Measurements from ENCODE around the gene ZNF750.

ZNF750 gene

GRCh38 chr17:82817947-82818346, 21.9 kb downstream of the ZNF750 start:
- no peak overlapping the region for H3K27ac ChIP-seq (ENCODE audit: low read length)
- no peaks in the 10 kb centered on the region for H3K27me3 ChIP-seq (ENCODE audit: control insufficient read depth in 1 of 2, insufficient read depth in 2 of 2, low read length in 2 of 2)
- no peaks in the 10 kb centered on the region for H3K4me1 ChIP-seq (ENCODE audit: control insufficient read depth, insufficient read depth, low read length)
- H3K9ac ChIP-seq (ENCODE audit: low read length in 2 of 2) = no peak overlapping the region
- H3K9me3 ChIP-seq (ENCODE audit: control insufficient read depth in 2 of 2, low read length in 2 of 2) = peaks cover 2 to 11% of the 10 kb centered on the region in 2 donors
- H3K4me3 ChIP-seq (ENCODE audit: low read length in 2 of 2) = no peak overlapping the region
- H3K36me3 ChIP-seq (ENCODE audit: control insufficient read depth in 2 of 2, insufficient read depth in 2 of 2, low read length in 2 of 2) = peaks cover 20 to 25% of the 10 kb centered on the region in 2 donors

GRCh38 chr17:82816358-82816757, 23.5 kb downstream of the ZNF750 start:
- no peaks in the 10 kb centered on the region for H3K27me3 ChIP-seq (ENCODE audit: control insufficient read depth in 1 of 2, insufficient read depth in 2 of 2, low read length in 2 of 2)
- no peaks in the 10 kb centered on the region for H3K4me1 ChIP-seq (ENCODE audit: control insufficient read depth, insufficient read depth, low read length)
- H3K9me3 ChIP-seq (ENCODE audit: control insufficient read depth in 2 of 2, low read length in 2 of 2) = peaks cover 2 to 11% of the 10 kb centered on the region in 2 donors
- peaks cover 20 to 30% of the 10 kb centered on the region in 2 donors for H3K36me3 ChIP-seq (ENCODE audit: control insufficient read depth in 2 of 2, insufficient read depth in 2 of 2, low read length in 2 of 2)
- no peak overlapping the region for H3K27ac ChIP-seq (ENCODE audit: low read length)
- no peak overlapping the region for H3K9ac ChIP-seq (ENCODE audit: low read length in 2 of 2)
- H3K4me3 ChIP-seq (ENCODE audit: low read length in 2 of 2) = no peak overlapping the region

GRCh38 chr17:82815790-82816305, 24.0 kb downstream of the ZNF750 start:
- peaks cover 2% of the 10 kb centered on the region for H3K4me1 ChIP-seq (ENCODE audit: control insufficient read depth, insufficient read depth, low read length)
- H3K36me3 ChIP-seq (ENCODE audit: control insufficient read depth in 2 of 2, insufficient read depth in 2 of 2, low read length in 2 of 2) = peaks cover 21 to 31% of the 10 kb centered on the region in 2 donors
- H3K4me3 ChIP-seq (ENCODE audit: low read length in 2 of 2) = no peak overlapping the region
- no peak overlapping the region for H3K9ac ChIP-seq (ENCODE audit: low read length in 2 of 2)
- H3K27me3 ChIP-seq (ENCODE audit: control insufficient read depth in 1 of 2, insufficient read depth in 2 of 2, low read length in 2 of 2) = no peaks in the 10 kb centered on the region
- peaks cover 2 to 11% of the 10 kb centered on the region in 2 donors for H3K9me3 ChIP-seq (ENCODE audit: control insufficient read depth in 2 of 2, low read length in 2 of 2)
- no peak overlapping the region for H3K27ac ChIP-seq (ENCODE audit: low read length)

GRCh38 chr17:82815354-82815753, 24.5 kb downstream of the ZNF750 start:
- H3K4me3 ChIP-seq (ENCODE audit: low read length in 2 of 2) = no peak overlapping the region

GRCh38 chr17:82814834-82815233, 25.0 kb downstream of the ZNF750 start:
- H3K36me3 ChIP-seq (ENCODE audit: control insufficient read depth in 2 of 2, insufficient read depth in 2 of 2, low read length in 2 of 2) = peaks cover 19 to 31% of the 10 kb centered on the region in 2 donors
- peaks cover 2% of the 10 kb centered on the region for H3K4me1 ChIP-seq (ENCODE audit: control insufficient read depth, insufficient read depth, low read length)
- H3K9ac ChIP-seq (ENCODE audit: low read length in 2 of 2) = no peak overlapping the region
- peaks cover 0 to 6% of the 10 kb centered on the region in 2 donors for H3K9me3 ChIP-seq (ENCODE audit: control insufficient read depth in 2 of 2, low read length in 2 of 2)
- no peak overlapping the region for H3K4me3 ChIP-seq (ENCODE audit: low read length in 2 of 2)
- no peak overlapping the region for H3K27ac ChIP-seq (ENCODE audit: low read length)
- no peaks in the 10 kb centered on the region for H3K27me3 ChIP-seq (ENCODE audit: control insufficient read depth in 1 of 2, insufficient read depth in 2 of 2, low read length in 2 of 2)

More at GRCh38 chr17:82815354-82815753, 24.5 kb downstream of the ZNF750 start:
- Histone ChIP-seq H3K9me3 (ENCODE audit: control insufficient read depth in 2 of 2, low read length in 2 of 2) (peaks cover 0 to 8% of the 10 kb centered on the region in 2 donors), H3K27ac (ENCODE audit: low read length) (no peak overlapping the region), H3K9ac (ENCODE audit: low read length in 2 of 2) (no peak overlapping the region), H3K27me3 (ENCODE audit: control insufficient read depth in 1 of 2, insufficient read depth in 2 of 2, low read length in 2 of 2) (no peaks in the 10 kb centered on the region), H3K4me1 (ENCODE audit: control insufficient read depth, insufficient read depth, low read length) (peaks cover 2% of the 10 kb centered on the region), H3K36me3 (ENCODE audit: control insufficient read depth in 2 of 2, insufficient read depth in 2 of 2, low read length in 2 of 2) (peaks cover 22 to 31% of the 10 kb centered on the region in 2 donors)

- Histone ChIP-seq H3K36me3 (ENCODE audit: control insufficient read depth in 2 of 2, insufficient read depth in 2 of 2, low read length in 2 of 2) (peaks cover 22 to 26% of the 10 kb centered on the region in 2 donors), H3K9me3 (ENCODE audit: control insufficient read depth in 2 of 2, low read length in 2 of 2) (no peaks in the 10 kb centered on the region), H3K27me3 (ENCODE audit: control insufficient read depth in 1 of 2, insufficient read depth in 2 of 2, low read length in 2 of 2) (no peaks in the 10 kb centered on the region), H3K4me1 (ENCODE audit: control insufficient read depth, insufficient read depth, low read length) (peaks cover 8% of the 10 kb centered on the region), H3K27ac (ENCODE audit: low read length) (no peak overlapping the region), H3K4me3 (ENCODE audit: low read length in 2 of 2) (no peak overlapping the region), H3K9ac (ENCODE audit: low read length in 2 of 2) (no peak overlapping the region)
These were observed 26.3 kb downstream of the ZNF750 start for GRCh38 chr17:82813299-82814051.

GRCh38 chr17:82812601-82813000, 27.2 kb downstream of the ZNF750 start:
- Histone ChIP-seq H3K9me3 (ENCODE audit: control insufficient read depth in 2 of 2, low read length in 2 of 2) (no peaks in the 10 kb centered on the region), H3K27me3 (ENCODE audit: control insufficient read depth in 1 of 2, insufficient read depth in 2 of 2, low read length in 2 of 2) (no peaks in the 10 kb centered on the region), H3K36me3 (ENCODE audit: control insufficient read depth in 2 of 2, insufficient read depth in 2 of 2, low read length in 2 of 2) (peaks cover 16 to 26% of the 10 kb centered on the region in 2 donors), H3K4me1 (ENCODE audit: control insufficient read depth, insufficient read depth, low read length) (peaks cover 10% of the 10 kb centered on the region), H3K9ac (ENCODE audit: low read length in 2 of 2) (no peak overlapping the region), H3K4me3 (ENCODE audit: low read length in 2 of 2) (no peak overlapping the region), H3K27ac (ENCODE audit: low read length) (no peak overlapping the region)

GRCh38 chr17:82812058-82812457, 27.8 kb downstream of the ZNF750 start:
- Histone ChIP-seq H3K27me3 (ENCODE audit: control insufficient read depth in 1 of 2, insufficient read depth in 2 of 2, low read length in 2 of 2) (no peaks in the 10 kb centered on the region), H3K9ac (ENCODE audit: low read length in 2 of 2) (no peak overlapping the region), H3K36me3 (ENCODE audit: control insufficient read depth in 2 of 2, insufficient read depth in 2 of 2, low read length in 2 of 2) (peaks cover 19 to 28% of the 10 kb centered on the region in 2 donors), H3K4me1 (ENCODE audit: control insufficient read depth, insufficient read depth, low read length) (peaks cover 12% of the 10 kb centered on the region), H3K9me3 (ENCODE audit: control insufficient read depth in 2 of 2, low read length in 2 of 2) (no peaks in the 10 kb centered on the region), H3K4me3 (ENCODE audit: low read length in 2 of 2) (no peak overlapping the region), H3K27ac (ENCODE audit: low read length) (no peak overlapping the region)

GRCh38 chr17:82810644-82811430, 29.0 kb downstream of the ZNF750 start:
- Histone ChIP-seq H3K36me3 (ENCODE audit: control insufficient read depth in 2 of 2, insufficient read depth in 2 of 2, low read length in 2 of 2) (peaks cover 14 to 29% of the 10 kb centered on the region in 2 donors), H3K27me3 (ENCODE audit: control insufficient read depth in 1 of 2, insufficient read depth in 2 of 2, low read length in 2 of 2) (no peaks in the 10 kb centered on the region), H3K27ac (ENCODE audit: low read length) (no peak overlapping the region), H3K9me3 (ENCODE audit: control insufficient read depth in 2 of 2, low read length in 2 of 2) (no peaks in the 10 kb centered on the region), H3K9ac (ENCODE audit: low read length in 2 of 2) (no peak overlapping the region), H3K4me3 (ENCODE audit: low read length in 2 of 2) (no peak overlapping the region), H3K4me1 (ENCODE audit: control insufficient read depth, insufficient read depth, low read length) (peaks cover 12% of the 10 kb centered on the region)

- H3K27ac ChIP-seq (ENCODE audit: low read length) = no peak overlapping the region
- H3K27me3 ChIP-seq (ENCODE audit: control insufficient read depth in 1 of 2, insufficient read depth in 2 of 2, low read length in 2 of 2) = no peaks in the 10 kb centered on the region
- H3K9ac ChIP-seq (ENCODE audit: low read length in 2 of 2) = no peak overlapping the region
- H3K36me3 ChIP-seq (ENCODE audit: control insufficient read depth in 2 of 2, insufficient read depth in 2 of 2, low read length in 2 of 2) = peaks cover 13 to 24% of the 10 kb centered on the region in 2 donors
- H3K9me3 ChIP-seq (ENCODE audit: control insufficient read depth in 2 of 2, low read length in 2 of 2) = no peaks in the 10 kb centered on the region
- peaks cover 24% of the 10 kb centered on the region for H3K4me1 ChIP-seq (ENCODE audit: control insufficient read depth, insufficient read depth, low read length)
- no peak overlapping the region for H3K4me3 ChIP-seq (ENCODE audit: low read length in 2 of 2)
These were observed 30.6 kb downstream of the ZNF750 start for GRCh38 chr17:82808921-82809905.
